GM12865 (cell line): Measurements from ENCODE around the gene SELPLG.

ENCODE experiments used
- DNase-seq: peaks from one replicate; pipeline ENCODE4 v3.0.0; 2010; ENCODE audit warnings: low read depth
- H3K4me3 ChIP-seq: 2 replicates; pipeline ENCODE4 v1.5.1; 2011; ENCODE audit warnings: mild to moderate bottlenecking, low read depth, low read length, control low read depth
- CTCF ChIP-seq: IDR thresholded peaks from 2 replicates; pipeline ENCODE4 v1.5.1; 2011; ENCODE audit warnings: low read length, control low read depth, low read depth, inconsistent platforms; ENCODE audit not compliant: insufficient read depth; ENCODE audit errors: missing control alignments

Gene SELPLG

GRCh38 chr12:108605000-108605689, 28.5 kb downstream of the SELPLG start:
- TF ChIP-seq CTCF, result no peak
- DNase-seq, result no peak
- no peak overlapping the region for H3K4me3 ChIP-seq

- DNase-seq, result no peak
- no peak for TF ChIP-seq CTCF
- no peak overlapping the region for H3K4me3 ChIP-seq
These were observed 29.3 kb downstream of the SELPLG start for GRCh38 chr12:108604208-108604941.

- DNase-seq, result no peak
- no peak overlapping the region for H3K4me3 ChIP-seq
- no peak for TF ChIP-seq CTCF
These were observed 30.0 kb downstream of the SELPLG start for GRCh38 chr12:108603743-108604142.

DNA sequence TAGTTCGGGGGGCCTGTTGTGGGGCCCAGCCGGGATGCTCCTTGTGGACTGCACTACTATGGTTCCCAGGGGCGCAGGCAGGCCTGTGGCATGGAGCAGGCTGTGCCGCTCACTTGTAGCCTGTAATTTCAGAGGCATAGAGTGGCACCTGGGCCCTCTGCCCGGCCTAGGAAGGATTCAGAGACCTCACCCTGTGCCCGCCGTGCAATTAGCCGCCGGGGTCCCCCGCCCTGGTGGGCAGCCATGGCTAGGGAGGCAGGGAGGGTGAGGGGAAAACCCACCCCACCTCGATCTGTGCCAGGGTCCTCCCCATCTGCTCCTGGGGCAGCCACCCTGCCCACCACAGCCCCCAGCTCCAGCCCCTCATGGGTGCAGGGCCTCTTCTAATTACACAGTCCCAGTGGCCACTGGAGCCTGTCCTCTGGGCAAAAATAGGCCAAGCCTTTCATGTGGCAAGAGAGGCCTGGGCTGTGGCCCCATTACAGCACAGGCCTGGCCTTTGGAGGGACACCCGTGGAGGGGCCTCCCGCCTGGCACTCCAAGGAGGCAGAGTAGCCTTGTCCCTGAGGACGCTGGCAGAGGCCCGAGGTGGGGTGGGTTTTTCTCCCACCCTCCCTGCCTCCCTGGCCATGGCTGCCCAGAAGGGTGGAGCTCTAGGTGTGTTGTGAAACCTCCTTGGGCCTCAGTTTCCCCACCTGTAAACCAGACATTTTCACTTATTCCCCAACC, 30.6 kb downstream of the SELPLG start:
- DNase-seq, result no peak
- H3K4me3 ChIP-seq, result no peak overlapping the region
- no peak for TF ChIP-seq CTCF

GRCh38 chr12:108602209-108602705, 31.4 kb downstream of the SELPLG start:
- TF ChIP-seq CTCF, result no peak
- no peak overlapping the region for H3K4me3 ChIP-seq
- DNase-seq, result no peak

DNA sequence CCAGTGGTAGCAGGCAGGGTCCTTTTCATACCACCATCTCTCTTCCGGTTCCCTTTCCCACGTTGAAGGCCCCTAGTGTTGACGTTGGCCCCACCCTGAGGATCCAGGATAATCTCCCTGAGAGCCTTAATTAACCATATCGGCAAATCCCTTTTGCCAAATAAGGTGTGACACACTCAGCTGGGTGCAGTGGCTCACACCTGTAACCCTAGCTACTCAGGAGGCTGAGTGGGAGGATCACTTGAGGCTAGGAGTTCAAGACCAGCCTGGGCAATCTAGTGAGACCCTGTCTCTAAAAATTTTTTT, 33.0 kb downstream of the SELPLG start:
- no peak for TF ChIP-seq CTCF
- no peak overlapping the region for H3K4me3 ChIP-seq
- DNase-seq, result no peak
